Fibroblast of pulmonary artery (primary cell): ENCODE measurements around the gene ADAT2.

ENCODE experiments used
- DNase-seq: peaks from one replicate; pipeline ENCODE4 v3.0.0-alpha.2; 2010; ENCODE audit warnings: low read depth
- H3K4me3 ChIP-seq: replicated peaks from 2 replicates; pipeline ENCODE4 v1.5.1; 2011; ENCODE audit warnings: low read depth, mild to moderate bottlenecking, control low read depth, low read length, moderate library complexity
- CTCF ChIP-seq: IDR thresholded peaks from 2 replicates; pipeline ENCODE4 v1.5.1; 2011; ENCODE audit warnings: mild to moderate bottlenecking, control low read depth, low read length, inconsistent platforms; ENCODE audit errors: missing control alignments

The ADAT2 gene

GRCh38 chr6:143405373-143406154 lies 44.9 kb downstream of the ADAT2 start:
- DNase-seq = no peak
- no peak overlapping the region for H3K4me3 ChIP-seq
- TF ChIP-seq CTCF = no peak

GRCh38 chr6:143402721-143403336 lies 47.7 kb downstream of the ADAT2 start:
- no peak for TF ChIP-seq CTCF
- H3K4me3 ChIP-seq = no peak overlapping the region
- no peak for DNase-seq

GRCh38 chr6:143401636-143402370 lies 48.7 kb downstream of the ADAT2 start:
- no peak overlapping the region for H3K4me3 ChIP-seq
- no peak for TF ChIP-seq CTCF
- DNase-seq = no peak

GRCh38 chr6:143401068-143401446 lies 49.4 kb downstream of the ADAT2 start:
- no peak overlapping the region for H3K4me3 ChIP-seq
- TF ChIP-seq CTCF = no peak
- no peak for DNase-seq

GRCh38 chr6:143400258-143401067 lies 50.0 kb downstream of the ADAT2 start:
- peak; percentile 23 for DNase-seq
- no peak for TF ChIP-seq CTCF
- H3K4me3 ChIP-seq = no peak overlapping the region

- no peak for TF ChIP-seq CTCF
- no peak for DNase-seq
- H3K4me3 ChIP-seq = no peak overlapping the region
Measured at GRCh38 chr6:143399775-143400174, 50.7 kb downstream of the ADAT2 start.
